ENCODE results near the gene BCL6. TPM values are rescaled to one million over a fixed set of nuclear protein-coding genes. Genes with fewer than 3 reads are reported as not detected.

BCL6 gene
- total and polyA plus RNA-seq, 9 of the 15 experiments (the other 6 are each of a cell fraction or from before 2014, with no cell fraction given), result 0.08 to 3.5 (median 1.6) TPM

DNA sequence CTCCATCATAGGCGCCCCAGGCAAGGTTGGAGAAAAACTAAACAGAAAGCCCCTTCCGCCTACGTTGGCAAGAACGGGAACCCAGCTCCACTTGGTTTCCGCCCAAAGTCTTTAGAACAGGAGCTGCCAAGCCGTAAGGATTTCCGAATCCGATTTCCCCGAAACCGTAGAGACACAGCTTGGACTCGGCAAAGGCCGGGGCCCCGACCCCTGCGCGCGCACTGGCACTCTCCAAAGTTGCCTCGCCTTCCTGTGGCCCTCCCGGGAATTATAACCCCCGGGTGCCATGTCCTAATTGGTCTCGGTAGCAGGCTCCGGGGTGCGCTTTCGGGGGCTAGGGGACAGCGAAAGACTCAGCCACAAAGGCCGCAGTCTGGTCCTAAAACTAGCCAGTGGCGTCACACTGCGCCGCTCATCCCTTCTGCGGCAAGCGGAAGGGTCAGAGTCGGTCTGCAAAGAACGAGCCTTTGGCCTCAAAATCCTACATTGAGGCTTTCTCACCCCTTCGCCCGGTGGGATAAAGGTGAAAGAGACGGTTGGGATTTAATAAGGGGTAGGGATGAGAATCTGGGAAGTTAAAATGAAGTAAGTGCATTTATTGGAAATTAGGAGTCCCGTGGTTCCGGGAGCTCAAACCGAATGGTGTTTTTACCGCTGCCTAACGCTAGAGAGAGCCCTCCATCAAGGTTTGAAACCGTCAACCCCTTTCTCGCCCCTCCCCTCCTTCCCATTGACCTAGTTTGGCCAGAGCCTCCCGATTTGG is 6.8 kb downstream of the BCL6 start:
- Histone ChIP-seq H3K9me3 (replicated peaks; ENCODE audit: control insufficient read depth, insufficient read depth, low read depth, low read length) (no peaks in the 10 kb centered on the region), H3K9ac (ENCODE audit: insufficient read depth in 1 of 2, low read depth in 2 of 2, low read length in 2 of 2) (peak overlapping the region; percentile 39 to 83; a peak in 3 of 4 replicates), H3K4me3 (peak overlapping the region; percentile 38), H3K27me3 (ENCODE audit: control insufficient read depth in 2 of 2, insufficient read depth in 2 of 2, low read length in 2 of 2) (peaks cover 0 to 13% of the 10 kb centered on the region in 2 experiments; a peak in 1 of 5 replicates), H3K4me1 (replicated peaks in 1 of 2; ENCODE audit: control insufficient read depth in 2 of 2, insufficient read depth in 2 of 2, low read length in 2 of 2) (peaks cover 43 to 64% of the 10 kb centered on the region in 2 experiments), H2AFZ (ENCODE audit: low read depth, low read length) (peak overlapping the region; percentile 92), H3K79me2 (ENCODE audit: control insufficient read depth, insufficient read depth, low read length) (peaks cover 15% of the 10 kb centered on the region), H3K27ac (ENCODE audit: extremely low read depth, low read depth, low read length) (no peak overlapping the region), H3K36me3 (ENCODE audit: control insufficient read depth, insufficient read depth, low read length) (no peaks in the 10 kb centered on the region), H4K20me1 (replicated peaks; ENCODE audit: control insufficient read depth, insufficient read depth, low read length) (peaks cover 19% of the 10 kb centered on the region), H3K9me1 (ENCODE audit: control insufficient read depth, insufficient read depth, low read length) (no peaks in the 10 kb centered on the region), H3K4me2 (ENCODE audit: insufficient read depth, low read length) (peak overlapping the region; percentile 72)
- BruUV-seq (replicated peaks), result no TSS peak
- ChIA-PET CTCF (ENCODE audit: low intra/inter-chr PET ratio) (interaction anchor here (0.6 to 5.4 kb wide), 4 partner anchors 9 to 1216 kb away, joined by 3 to 39 read pairs (median 3); no protein-coding TSS in a partner anchor), POLR2A (interaction anchor here (0.7 to 1.4 kb wide), 5 partner anchors 13 to 1217 kb away, joined by 3 to 5 read pairs (median 3); no protein-coding TSS in a partner anchor)
- ATAC-seq, result peak; percentile 68
- peak; percentile 75 to 86 (median 80) for DNase-seq (ENCODE audit: extremely low read depth in 1 of 4, low spot score in 3 of 4)
- peak; percentile 89 for FAIRE-seq
- WGBS (ENCODE audit: insufficient coverage, low coverage, missing lambda C conversion rate), result 7% methylated on average over 40 of the region's 43 CpGs
- in situ Hi-C loops (cut with MboI) (loop anchor here (25.0 kb wide), 1 partner anchor 1399 kb away; no protein-coding TSS in a partner anchor), intact Hi-C loops (cut with micrococcal nuclease) (loop anchor here (1.0 kb wide), 2 partner anchors 1216 to 1410 kb away; no protein-coding TSS in a partner anchor)
- TF ChIP-seq RBFOX2 (IDR thresholded peaks at IDR 0.05; ENCODE audit: low read depth, low read length) (0 out of 2 replicates have a peak, but pooled peaks have one; percentile 20), BRD9 (IDR thresholded peaks at IDR 0.05; ENCODE audit: low read depth, partially characterized antibody) (peak; percentile 48), RB1 (IDR thresholded peaks at IDR 0.05; ENCODE audit: low read depth) (peak; percentile 37; the same call in 1 of the 2 replicates), HDAC6 (IDR thresholded peaks at IDR 0.05; ENCODE audit: low read depth, low read length) (no peak), SIRT6 (IDR thresholded peaks at IDR 0.05; ENCODE audit: low read depth, low read length) (no peak), PHF8 (IDR thresholded peaks at IDR 0.05; ENCODE audit: borderline replicate concordance, low read length) (peak; percentile 23; the same call in 1 of the 2 replicates), TOE1 (IDR thresholded peaks at IDR 0.05; ENCODE audit: borderline replicate concordance) (peak; percentile 56; the same call in 1 of the 2 replicates), TOE1 (CRISPR knock-in tag; IDR thresholded peaks at IDR 0.05; ENCODE audit: borderline replicate concordance, low read depth) (no peak), NRF1 (conservative IDR thresholded peaks at IDR 0.05 in 1 of 2, IDR thresholded peaks at IDR 0.05 in 1 of 2) (peak in 1 of 2 experiments; percentile 38; a peak in 2 of 4 replicates), SMC3 (conservative IDR thresholded peaks at IDR 0.05; ENCODE audit: insufficient read depth, low read depth, low read length) (peak; percentile 52; the same call in 1 of the 2 replicates), ETV1 (tag; conservative IDR thresholded peaks at IDR 0.05; ENCODE audit: low read depth) (peak; percentile 60), EP300 (IDR thresholded peaks at IDR 0.05; ENCODE audit: low read length) (no peak), CBFA2T2 (conservative IDR thresholded peaks at IDR 0.05) (no peak)
- TF ChIP-seq, protein P1, sequence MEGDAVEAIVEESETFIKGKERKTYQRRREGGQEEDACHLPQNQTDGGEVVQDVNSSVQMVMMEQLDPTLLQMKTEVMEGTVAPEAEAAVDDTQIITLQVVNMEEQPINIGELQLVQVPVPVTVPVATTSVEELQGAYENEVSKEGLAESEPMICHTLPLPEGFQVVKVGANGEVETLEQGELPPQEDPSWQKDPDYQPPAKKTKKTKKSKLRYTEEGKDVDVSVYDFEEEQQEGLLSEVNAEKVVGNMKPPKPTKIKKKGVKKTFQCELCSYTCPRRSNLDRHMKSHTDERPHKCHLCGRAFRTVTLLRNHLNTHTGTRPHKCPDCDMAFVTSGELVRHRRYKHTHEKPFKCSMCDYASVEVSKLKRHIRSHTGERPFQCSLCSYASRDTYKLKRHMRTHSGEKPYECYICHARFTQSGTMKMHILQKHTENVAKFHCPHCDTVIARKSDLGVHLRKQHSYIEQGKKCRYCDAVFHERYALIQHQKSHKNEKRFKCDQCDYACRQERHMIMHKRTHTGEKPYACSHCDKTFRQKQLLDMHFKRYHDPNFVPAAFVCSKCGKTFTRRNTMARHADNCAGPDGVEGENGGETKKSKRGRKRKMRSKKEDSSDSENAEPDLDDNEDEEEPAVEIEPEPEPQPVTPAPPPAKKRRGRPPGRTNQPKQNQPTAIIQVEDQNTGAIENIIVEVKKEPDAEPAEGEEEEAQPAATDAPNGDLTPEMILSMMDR (IDR thresholded peaks at IDR 0.05 in 2 of 3, conservative IDR thresholded peaks at IDR 0.05 in 1 of 3; ENCODE audit: insufficient read depth in 2 of 3, low read depth in 1 of 3, low read length in 3 of 3), result peak; percentile 74 to 87 (median 84)
- TF ChIP-seq, protein P2, sequence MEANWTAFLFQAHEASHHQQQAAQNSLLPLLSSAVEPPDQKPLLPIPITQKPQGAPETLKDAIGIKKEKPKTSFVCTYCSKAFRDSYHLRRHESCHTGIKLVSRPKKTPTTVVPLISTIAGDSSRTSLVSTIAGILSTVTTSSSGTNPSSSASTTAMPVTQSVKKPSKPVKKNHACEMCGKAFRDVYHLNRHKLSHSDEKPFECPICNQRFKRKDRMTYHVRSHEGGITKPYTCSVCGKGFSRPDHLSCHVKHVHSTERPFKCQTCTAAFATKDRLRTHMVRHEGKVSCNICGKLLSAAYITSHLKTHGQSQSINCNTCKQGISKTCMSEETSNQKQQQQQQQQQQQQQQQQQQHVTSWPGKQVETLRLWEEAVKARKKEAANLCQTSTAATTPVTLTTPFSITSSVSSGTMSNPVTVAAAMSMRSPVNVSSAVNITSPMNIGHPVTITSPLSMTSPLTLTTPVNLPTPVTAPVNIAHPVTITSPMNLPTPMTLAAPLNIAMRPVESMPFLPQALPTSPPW (CRISPR knock-in tag; IDR thresholded peaks at IDR 0.05), result peak; percentile 87
- TF ChIP-seq, protein P3, sequence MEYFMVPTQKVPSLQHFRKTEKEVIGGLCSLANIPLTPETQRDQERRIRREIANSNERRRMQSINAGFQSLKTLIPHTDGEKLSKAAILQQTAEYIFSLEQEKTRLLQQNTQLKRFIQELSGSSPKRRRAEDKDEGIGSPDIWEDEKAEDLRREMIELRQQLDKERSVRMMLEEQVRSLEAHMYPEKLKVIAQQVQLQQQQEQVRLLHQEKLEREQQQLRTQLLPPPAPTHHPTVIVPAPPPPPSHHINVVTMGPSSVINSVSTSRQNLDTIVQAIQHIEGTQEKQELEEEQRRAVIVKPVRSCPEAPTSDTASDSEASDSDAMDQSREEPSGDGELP (CRISPR knock-in tag; IDR thresholded peaks at IDR 0.05; ENCODE audit: borderline replicate concordance), result 0 out of 2 replicates have a peak, but pooled peaks have one; percentile 10
